Pancreas (tissue), 10 donors: Measurements from ENCODE around the gene MC1R. TPM values are rescaled to one million over a fixed set of nuclear protein-coding genes. Genes with fewer than 3 reads are reported as not detected.

Experiments
- ATAC-seq, 4 donors: fragments of 200-7000 bp; cut with Tn5 transposase; one replicate each; pipeline versions ENCODE4 v1.8.0 to v1.9.1; 2020; ENCODE audit warnings: mild to moderate bottlenecking in 4 of 4, moderate library complexity in 4 of 4
- DNase-seq, 6 donors: peaks; one replicate each; pipeline ENCODE4 v3.0.0-alpha.2; 2020
- FAIRE-seq: peaks from 2 replicates; lab custom pipeline; 2012; peaks lifted over from hg19 to GRCh38; lab: Jason Lieb, UNC
- H3K27ac ChIP-seq, 4 donors: fragments of 200-600 bp; sonication (generic); 1 replicate in 3 of 4; 2 replicates in 1 of 4; pipeline versions ENCODE4 v1.5.0 to v1.8.0; 2020
- H3K27me3 ChIP-seq, 4 donors: fragments of 200-600 bp; one replicate each; pipeline ENCODE4 v1.8.0; 2021
- H3K36me3 ChIP-seq, 3 donors: fragments of 200-600 bp; sonication (generic) in 1 of 3; one replicate each; pipeline versions ENCODE4 v1.5.0 to v1.8.0; 2020 to 2021
- H3K4me1 ChIP-seq, 3 donors: fragments of 200-600 bp; one replicate each; pipeline ENCODE4 v1.8.0; 2021
- H3K4me3 ChIP-seq, 4 donors: fragments of 200-600 bp; sonication (generic) in 2 of 4; one replicate each; pipeline versions ENCODE4 v1.5.0 to v1.8.0; 2020 to 2021
- H3K9me3 ChIP-seq, 4 donors: fragments of 200-600 bp; one replicate each; pipeline ENCODE4 v1.8.0; 2021
- WGBS, 2 donors: extraction: QIAGEN DNeasy Blood & Tissue Kit; methylation state at CpG; one replicate each; pipeline ENCODE4 v1.1.7; 2013; 5-methylcytosine and 5-hydroxymethylcytosine counted together
- intact Hi-C, 3 donors: fragments of 100-400 bp; cut with DNase I; formaldehyde crosslinking; loops; one replicate each; pipeline versions ENCODE4 v1.11.1 to v1.14.2; 2022
- polyA plus RNA-seq, 2 donors: library from polyadenylated mRNA; stranded (reverse); fragments of 200-250 nt; gene quantifications; one replicate each; pipeline ENCODE4 v1.2.3, GENCODE V29; 2013
- total RNA-seq, 6 donors: library from RNA; stranded (reverse); fragmentation: NEBNext Ultra II Directional in 4 of 6; extraction: Animal tissue kit (Norgen Biotek cat#: 25700) in 4 of 6; gene quantifications; one replicate each; pipeline versions ENCODE4 v1.2.1 to v1.2.4, GENCODE V29; 2021 to 2023
- TF ChIP-seq, protein P1 (sequence below), 4 donors: fragments of 200-600 bp; sonication (generic) in 3 of 4; IDR thresholded peaks; one replicate each; pipeline versions ENCODE4 v1.5.0 to v1.8.0; 2021; ENCODE audit warnings: antibody characterized with exemption in 4 of 4
- donor health status: healthy with polysubstance abuse.
- donor health status: DM: no; HTN: no; CAD: no; lungs with moderate emphysema.
- donor health status: DM: no; HTN: no; CAD: no.
- donor health status: control.
- donor health status: control.
- donor health status: Bipolar disorder and iron deficiency.
- donor health status: DM: yes; HTN: yes; CAD: no.
- donor health status: DM: no; HTN: no; CAD: no.
- donor health status: DM: no; HTN: no; CAD: no.
- donor health status: DM: yes; HTN: yes; CAD: no.

The MC1R gene
- total and polyA plus RNA-seq, 8 donors = 1.1 to 14.3 (median 2.0) TPM

DNA sequence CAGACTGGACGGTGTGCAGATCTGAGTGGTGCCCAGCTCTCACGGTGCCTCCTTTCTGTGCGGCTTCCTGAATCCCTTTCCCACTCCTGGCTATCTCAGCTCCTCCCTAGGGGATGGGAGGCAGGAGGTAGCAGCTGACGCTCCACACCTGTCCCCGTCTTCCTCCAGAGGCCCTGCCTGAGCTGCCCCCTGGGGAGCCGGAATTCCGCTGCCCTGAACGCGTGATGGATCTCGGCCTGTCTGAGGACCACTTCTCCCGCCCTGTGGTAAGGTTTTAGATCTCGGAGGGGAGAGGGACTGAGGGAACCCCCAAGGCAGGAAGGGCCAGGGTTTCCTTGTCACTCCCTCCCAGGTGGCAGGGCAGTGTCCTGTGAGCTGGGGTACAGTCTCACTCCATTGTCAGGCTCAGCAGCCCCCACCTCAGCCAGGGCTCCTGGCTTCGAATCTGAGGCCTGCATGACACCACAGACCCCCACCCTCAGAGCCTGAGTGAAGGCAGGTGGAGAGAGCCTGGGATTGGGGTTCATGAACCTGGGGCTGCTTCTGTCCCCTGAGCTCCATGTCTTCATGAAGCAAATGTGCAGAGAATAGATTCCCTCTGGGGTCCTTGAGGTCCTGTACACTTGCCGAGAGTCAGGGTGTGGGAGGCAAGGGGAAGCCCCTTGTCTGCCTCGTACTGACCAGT lies 36.5 kb downstream of the MC1R start:
- Histone ChIP-seq H3K36me3 (peaks cover 0 to 9% (median 0%) of the 10 kb centered on the region in 3 donors), H3K9me3 (no peaks in the 10 kb centered on the region), H3K4me3 (no peak overlapping the region), H3K27me3 (no peaks in the 10 kb centered on the region), H3K27ac (no peak overlapping the region), H3K4me1 (no peaks in the 10 kb centered on the region)
- ATAC-seq (no peak), DNase-seq (peak in 1 of 6 donors; percentile 26), FAIRE-seq (no peak)
- WGBS, 2 donors = 92 to 94% methylated on average over 15 of the region's 15 CpGs
- TF ChIP-seq, protein P1, sequence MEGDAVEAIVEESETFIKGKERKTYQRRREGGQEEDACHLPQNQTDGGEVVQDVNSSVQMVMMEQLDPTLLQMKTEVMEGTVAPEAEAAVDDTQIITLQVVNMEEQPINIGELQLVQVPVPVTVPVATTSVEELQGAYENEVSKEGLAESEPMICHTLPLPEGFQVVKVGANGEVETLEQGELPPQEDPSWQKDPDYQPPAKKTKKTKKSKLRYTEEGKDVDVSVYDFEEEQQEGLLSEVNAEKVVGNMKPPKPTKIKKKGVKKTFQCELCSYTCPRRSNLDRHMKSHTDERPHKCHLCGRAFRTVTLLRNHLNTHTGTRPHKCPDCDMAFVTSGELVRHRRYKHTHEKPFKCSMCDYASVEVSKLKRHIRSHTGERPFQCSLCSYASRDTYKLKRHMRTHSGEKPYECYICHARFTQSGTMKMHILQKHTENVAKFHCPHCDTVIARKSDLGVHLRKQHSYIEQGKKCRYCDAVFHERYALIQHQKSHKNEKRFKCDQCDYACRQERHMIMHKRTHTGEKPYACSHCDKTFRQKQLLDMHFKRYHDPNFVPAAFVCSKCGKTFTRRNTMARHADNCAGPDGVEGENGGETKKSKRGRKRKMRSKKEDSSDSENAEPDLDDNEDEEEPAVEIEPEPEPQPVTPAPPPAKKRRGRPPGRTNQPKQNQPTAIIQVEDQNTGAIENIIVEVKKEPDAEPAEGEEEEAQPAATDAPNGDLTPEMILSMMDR (IDR thresholded peaks at IDR 0.05) = no peak
- intact Hi-C loops = no loop called here

DNA sequence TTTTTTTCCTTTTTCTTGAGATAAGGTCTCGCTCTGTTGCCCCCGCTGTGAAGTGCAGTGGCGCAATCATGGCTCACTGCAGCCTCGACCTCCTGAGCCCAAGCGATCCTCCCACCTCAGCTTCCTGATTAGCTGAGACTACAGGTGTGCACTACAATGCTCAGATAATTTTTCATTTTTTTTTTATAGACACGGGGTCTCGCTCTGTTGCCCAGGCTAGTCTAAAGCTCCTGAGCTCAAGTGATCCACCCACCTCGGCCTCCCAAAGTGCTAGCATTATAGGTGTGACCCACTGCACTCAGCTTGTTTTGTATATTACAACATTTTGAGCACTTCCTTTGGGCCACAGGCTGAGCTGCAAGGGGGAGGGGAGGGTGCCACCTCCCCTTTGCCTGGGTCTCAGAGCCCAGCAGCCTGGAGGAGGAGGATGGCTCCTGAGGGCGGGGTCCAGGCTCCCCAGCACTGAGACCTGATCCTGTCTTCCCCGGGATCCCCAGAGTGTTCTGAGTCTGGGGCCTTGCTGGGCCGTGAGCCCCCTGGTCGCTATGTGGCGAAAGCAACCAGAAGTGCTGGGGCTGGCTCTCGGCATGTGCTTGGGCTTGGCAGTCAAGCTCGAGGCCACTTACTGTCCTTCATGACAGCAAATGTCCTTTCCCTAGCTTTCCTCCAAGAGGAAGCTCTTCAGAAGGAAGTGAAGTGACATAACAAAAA lies 38.0 kb downstream of the MC1R start:
- ATAC-seq (peak in 1 of 4 donors; percentile 26), DNase-seq (peak in 1 of 6 donors; percentile 37), FAIRE-seq (no peak)
- WGBS, 2 donors = 95 to 96% methylated on average over 15 of the region's 15 CpGs
- Histone ChIP-seq H3K4me1 (no peaks in the 10 kb centered on the region), H3K4me3 (no peak overlapping the region), H3K27ac (no peak overlapping the region), H3K27me3 (no peaks in the 10 kb centered on the region), H3K9me3 (no peaks in the 10 kb centered on the region), H3K36me3 (peaks cover 0 to 9% (median 0%) of the 10 kb centered on the region in 3 donors)
- intact Hi-C loops = no loop called here
- TF ChIP-seq, protein P1 (IDR thresholded peaks at IDR 0.05) = no peak

DNA sequence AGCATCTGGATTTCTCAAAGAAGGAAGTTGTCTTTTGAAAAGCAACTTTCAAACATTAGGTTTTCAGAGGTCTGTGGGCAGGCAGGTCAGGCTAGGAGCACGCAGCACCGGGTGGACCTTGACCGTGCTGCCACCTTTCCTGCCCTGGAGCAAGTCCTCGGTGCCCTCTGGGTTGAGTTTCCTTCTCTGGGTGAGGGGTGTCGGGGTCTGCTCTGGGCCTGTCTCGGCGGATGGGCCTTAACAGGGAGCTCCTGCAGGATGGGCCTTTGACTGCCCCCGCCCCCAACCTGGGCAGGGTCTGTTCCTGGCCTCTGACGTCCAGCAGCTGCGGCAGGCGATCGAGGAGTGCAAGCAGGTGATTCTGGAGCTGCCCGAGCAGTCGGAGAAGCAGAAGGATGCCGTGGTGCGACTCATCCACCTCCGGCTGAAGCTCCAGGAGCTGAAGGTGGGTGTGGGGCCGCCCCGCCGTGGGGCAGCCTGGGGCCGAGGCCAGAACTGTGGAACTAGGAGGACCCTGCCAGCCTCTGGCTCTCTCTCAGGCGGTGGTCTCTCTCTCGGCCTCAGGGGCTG lies 38.6 kb downstream of the MC1R start:
- H3K27me3 ChIP-seq = no peaks in the 10 kb centered on the region
- WGBS, 2 donors = 93 to 95% methylated on average over 23 of the region's 23 CpGs
- intact Hi-C loops = no loop called here
- DNase-seq = peak in 1 of 6 donors; percentile 49
- peaks cover 0 to 9% (median 0%) of the 10 kb centered on the region in 3 donors for H3K36me3 ChIP-seq
- TF ChIP-seq, protein P1 (IDR thresholded peaks at IDR 0.05) = no peak
- no peaks in the 10 kb centered on the region for H3K4me1 ChIP-seq
- no peak overlapping the region for H3K27ac ChIP-seq
- ATAC-seq = no peak
- no peaks in the 10 kb centered on the region for H3K9me3 ChIP-seq
- peak overlapping the region in 1 of 4 donors; percentile 18 for H3K4me3 ChIP-seq
- no peak for FAIRE-seq

DNA sequence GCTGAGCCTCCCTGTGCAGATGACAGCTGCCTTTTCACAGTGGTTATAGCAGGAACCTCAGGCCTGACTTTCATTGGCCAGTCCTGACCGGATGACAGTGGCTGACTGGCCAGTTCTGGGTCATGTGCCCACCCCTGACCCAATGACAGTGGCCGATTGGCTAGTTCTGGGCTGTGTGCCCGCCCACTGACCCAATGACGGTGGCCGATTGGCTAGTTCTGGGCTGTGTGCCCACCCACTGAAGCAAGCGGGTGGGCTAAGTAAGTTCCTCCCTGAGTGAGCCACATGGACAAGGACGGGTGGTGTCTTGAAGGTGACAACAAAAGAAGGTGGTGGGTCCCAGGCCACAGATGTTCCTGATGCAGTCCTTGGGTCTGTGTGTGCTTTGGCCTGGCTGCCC lies 39.4 kb downstream of the MC1R start:
- H3K9me3 ChIP-seq = no peaks in the 10 kb centered on the region
- DNase-seq (peak in 1 of 6 donors; percentile 34), ATAC-seq (peak in 3 of 4 donors; percentile 43 to 77 (median 61)), FAIRE-seq (no peak)
- no peaks in the 10 kb centered on the region for H3K4me1 ChIP-seq
- no peaks in the 10 kb centered on the region for H3K27me3 ChIP-seq
- 93 to 94% methylated on average over 7 of the region's 7 CpGs for WGBS, 2 donors
- intact Hi-C loops = no loop called here
- H3K4me3 ChIP-seq = no peak overlapping the region
- TF ChIP-seq, protein P1 (IDR thresholded peaks at IDR 0.05) = no peak
- H3K36me3 ChIP-seq = peaks cover 0 to 9% (median 0%) of the 10 kb centered on the region in 3 donors
- H3K27ac ChIP-seq = no peak overlapping the region
